HG03521 (cell line): Measurements from ENCODE around the gene CDC25B.

Source experiments
- ATAC-seq: cut with Tn5 transposase; IDR thresholded peaks from one replicate; pipeline ENCODE4 v1.9.1; 2021; ENCODE audit warnings: mild to moderate bottlenecking, moderate library complexity; ENCODE audit not compliant: unreplicated experiment

CDC25B gene

DNA sequence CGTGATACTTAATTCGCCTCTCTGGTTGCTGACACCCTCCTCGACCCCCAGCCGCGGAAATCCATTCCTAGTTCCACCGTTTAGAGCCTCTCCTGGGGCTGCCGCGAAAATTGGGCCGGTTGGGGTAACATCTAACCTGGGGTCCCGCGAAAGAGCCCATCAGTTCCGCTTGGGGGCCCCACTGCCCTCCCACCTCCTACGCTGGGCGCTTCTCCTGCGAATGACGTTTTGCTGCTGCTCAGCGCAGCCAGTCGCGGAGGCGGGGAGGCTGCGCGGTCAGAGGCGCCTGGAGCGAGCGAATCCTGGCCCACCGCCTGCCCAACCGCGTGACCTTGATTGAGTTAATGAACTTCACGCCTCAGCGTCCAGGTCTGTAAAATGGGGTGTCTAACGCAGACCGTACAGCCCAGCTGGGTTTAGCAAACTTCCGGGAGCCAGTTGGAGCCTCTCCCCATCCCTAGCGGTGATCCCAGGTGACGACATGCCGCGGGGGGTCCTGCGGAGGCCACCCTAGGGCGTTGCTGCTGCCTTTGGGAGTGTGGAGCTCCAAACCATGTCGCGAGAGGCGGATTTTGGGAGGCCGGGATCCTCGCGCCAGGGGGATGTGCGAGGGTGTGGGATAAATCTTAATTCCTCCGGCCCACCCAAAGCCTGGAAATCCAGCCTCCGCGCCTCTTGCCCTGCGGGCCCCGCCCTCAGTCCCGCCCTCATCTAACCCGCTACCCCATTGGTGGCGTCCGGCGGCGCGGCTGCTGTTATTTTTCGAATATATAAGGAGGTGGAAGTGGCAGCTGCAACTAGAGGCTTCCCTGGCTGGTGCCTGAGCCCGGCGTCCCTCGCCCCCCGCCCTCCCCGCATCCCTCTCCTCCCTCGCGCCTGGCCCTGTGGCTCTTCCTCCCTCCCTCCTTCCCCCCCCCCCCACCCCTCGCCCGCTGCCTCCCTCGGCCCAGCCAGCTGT is at the start of gene CDC25B:
Gene CDC25B, plus strand, starts transcription at position 800 of the 958 bp plus-strand sequence. CDS start 222 bp downstream, outside the sequence.
- peak; percentile 59 for ATAC-seq

DNA sequence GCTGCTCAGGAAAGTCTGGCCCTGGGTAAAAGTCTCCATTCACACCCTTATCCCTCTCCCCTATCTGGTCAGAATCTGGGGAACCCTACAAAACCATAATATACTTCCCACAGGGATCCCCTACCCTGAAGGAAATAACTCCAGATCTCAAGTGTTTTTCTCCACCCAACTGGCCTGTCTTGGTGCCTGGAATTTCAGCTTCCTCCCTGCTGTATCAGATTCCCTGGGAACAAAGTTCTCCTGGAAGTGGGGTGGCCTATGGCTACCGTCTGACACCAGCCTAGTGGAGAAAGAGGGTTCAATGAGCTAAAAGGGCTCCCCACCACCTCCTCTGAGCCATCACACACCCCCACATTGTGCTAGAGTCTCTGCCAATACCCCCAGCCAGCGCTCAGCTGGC is 48.6 kb upstream of the CDC25B start:
- no peak for ATAC-seq

DNA sequence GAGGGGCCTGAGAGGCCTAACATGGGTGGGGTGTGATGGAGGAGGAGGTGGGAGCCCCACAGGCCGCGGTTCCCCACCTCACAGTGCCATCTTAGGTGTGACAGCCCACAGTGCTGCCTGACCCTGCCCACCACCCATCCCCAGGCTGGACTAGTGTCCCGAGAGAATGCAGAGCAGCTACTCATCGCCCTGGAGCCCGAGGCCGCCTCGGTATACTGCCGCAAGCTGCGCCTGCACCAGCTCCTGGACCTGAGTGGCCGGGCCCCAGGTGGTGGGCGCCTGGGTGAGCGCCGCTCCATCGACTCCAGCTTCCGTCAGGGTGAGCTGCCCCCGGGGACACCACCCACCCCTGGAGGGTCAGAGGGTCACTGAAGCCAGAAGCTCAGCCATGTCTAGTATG is 48.0 kb upstream of the CDC25B start:
- ATAC-seq = no peak

DNA sequence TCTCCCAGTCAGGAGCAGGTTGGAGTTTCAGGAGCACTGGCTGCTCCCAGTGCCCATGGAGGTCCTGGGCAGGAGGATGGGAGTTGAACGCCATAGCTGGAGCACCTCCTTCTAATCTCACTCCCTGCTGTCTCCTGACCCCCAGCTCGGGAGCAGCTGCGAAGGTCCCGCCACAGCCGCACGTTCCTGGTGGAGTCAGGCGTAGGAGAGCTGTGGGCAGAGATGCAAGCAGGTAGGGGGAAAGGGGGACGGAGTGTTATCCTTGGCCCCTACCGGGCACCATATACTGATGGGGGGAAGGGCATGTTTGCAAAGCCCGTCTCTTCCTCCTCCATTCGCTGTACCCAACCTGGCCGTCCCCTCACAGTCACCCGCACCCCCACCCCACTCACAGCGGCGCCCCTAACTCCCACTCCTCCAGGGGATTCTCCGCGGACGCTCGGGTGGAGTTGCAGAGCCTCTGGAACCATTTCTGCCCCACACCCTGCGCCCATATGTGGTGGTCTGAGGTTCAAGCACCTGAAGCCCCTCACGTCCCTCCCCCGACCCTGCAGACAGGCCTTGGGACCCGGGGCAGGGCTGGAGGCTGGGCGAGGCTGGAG is 46.9 kb upstream of the CDC25B start:
- no peak for ATAC-seq

DNA sequence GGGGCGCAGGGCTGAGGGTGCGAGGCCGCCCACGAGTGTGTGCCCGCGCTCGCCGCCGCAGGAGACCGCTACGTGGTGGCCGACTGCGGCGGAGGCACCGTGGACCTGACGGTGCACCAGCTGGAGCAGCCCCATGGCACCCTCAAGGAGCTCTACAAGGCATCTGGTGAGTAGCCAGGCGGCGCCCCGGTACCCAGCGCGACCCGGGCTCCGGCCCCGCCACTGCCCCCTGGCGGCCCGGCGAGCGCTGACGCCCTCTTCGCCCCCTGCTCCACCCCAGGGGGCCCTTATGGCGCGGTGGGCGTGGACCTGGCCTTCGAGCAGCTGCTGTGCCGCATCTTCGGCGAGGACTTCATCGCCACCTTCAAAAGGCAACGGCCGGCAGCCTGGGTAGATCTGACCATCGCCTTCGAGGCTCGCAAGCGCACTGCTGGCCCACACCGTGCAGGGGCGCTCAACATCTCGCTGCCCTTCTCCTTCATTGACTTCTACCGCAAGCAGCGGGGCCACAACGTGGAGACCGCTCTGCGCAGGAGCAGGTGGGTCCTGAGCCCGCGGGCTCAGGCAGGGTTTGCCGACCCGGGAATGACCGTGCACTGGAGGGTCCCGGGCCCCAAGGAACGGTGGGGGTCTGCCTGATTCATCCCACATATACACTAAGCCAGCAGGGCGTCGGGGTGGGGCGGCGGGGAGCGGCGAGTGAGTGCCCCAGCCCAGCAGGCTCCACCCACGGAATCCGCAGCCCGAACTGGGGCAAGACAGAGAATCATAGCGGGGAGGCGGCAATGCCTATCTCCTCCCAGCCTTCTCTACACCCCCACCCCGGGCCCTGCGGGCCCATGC is 46.2 kb upstream of the CDC25B start:
- ATAC-seq = no peak

DNA sequence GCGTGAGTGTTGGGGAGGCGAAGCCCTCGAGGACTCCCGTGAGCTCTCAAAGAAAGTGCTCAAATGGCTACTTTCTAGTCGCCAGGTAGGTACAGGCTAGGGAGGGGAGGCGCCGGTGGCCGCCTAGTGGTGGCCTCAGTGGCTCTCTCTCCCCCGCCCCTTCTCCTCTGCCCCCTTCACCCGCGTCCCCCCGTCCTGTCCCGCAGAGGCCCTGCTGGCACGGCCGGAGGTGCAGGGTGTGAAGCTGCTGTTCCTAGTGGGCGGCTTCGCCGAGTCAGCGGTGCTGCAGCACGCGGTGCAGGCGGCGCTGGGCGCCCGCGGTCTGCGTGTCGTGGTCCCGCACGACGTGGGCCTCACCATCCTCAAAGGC is 44.8 kb upstream of the CDC25B start:
- no peak for ATAC-seq

DNA sequence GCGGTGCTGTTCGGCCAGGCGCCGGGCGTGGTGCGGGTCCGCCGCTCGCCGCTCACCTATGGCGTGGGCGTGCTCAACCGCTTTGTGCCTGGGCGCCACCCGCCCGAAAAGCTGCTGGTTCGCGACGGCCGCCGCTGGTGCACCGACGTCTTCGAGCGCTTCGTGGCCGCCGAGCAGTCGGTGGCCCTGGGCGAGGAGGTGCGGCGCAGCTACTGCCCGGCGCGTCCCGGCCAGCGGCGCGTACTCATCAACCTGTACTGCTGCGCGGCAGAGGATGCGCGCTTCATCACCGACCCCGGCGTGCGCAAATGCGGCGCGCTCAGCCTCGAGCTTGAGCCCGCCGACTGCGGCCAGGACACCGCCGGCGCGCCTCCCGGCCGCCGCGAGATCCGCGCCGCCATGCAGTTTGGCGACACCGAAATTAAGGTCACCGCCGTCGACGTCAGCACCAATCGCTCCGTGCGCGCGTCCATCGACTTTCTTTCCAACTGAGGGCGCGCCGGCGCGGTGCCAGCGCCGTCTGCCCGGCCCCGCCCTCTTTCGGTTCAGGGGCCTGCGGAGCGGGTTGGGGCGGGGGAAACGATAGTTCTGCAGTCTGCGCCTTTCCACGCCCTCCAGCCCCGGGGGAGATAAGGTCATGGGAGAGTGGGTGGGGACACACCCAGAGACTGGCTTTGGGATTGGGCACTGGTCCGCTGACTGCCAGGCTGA is 44.3 kb upstream of the CDC25B start:
- no peak for ATAC-seq

DNA sequence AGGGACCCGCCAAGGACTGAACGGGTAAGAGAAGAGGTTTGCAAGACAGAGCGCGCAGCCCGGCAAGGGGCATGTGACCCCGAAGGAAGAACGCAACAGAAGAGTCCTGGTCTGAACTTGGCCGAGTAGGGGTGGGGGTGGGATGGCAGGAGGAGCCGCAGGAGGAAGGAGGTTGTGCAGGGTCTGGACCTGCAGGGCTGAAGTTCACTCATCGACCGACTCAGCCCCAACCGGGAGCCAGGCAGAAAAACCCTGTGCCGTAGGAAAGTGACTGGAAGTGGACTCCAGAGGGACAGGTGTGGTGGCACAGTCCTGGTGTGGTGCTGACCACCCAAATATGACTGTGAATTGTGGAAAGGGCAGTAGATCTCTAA is 43.7 kb upstream of the CDC25B start:
- ATAC-seq = no peak

DNA sequence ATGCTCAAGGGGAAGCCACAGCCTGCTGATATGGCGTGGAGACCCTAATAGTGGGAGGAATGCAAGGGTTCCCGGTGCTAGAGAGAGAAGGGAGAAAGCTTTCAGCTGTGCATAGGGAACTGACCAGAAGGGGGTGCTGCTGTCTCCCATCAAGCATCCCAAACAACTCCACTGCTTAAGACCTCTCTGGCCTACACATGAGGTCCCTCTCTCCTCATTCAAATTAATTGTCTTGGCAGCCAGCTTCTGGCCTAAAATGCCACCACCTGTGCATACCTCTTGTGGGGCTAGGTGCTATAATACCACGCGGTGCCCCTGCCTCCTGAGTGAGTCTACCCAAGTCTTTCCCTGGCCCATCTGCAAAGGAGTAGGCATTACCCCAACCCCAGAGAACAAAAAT is 43.0 kb upstream of the CDC25B start:
- no peak for ATAC-seq

DNA sequence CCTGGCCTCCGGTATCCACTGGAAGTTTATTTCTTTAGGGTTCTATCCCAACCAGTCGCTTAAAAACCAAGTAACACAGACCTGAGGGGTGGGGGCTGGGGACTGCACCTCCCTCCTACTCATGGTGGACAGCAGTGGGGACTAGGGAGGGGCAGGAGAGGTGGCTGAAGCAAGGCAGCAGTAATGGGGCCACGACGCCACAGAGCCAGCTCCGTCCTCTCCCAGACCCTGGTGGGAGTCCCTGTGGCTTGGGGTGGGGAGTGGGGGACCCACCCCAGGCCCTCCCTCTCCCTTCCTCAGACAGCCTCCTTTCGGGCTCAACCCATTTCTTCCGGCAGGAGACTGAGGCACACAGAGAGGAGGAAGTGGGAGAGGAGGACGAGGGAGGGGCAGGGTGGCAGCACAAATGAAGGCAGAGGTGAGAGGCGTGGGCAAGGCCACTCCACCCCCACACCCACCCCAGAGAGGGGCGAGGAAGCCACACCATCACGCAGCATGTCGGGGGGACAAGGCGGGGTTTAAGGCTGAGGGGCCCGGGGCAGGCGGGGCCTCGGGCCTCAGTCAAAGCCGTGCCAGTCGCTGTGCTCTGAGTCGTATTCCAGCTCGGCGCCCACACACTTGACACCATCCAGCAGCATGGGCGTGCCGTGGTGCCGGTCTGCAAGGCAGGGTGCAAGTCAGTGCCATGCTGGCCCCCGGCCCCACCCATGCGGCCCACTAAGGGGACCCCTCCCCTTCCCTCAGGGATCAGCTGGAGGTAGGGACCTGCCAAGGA is 42.4 kb upstream of the CDC25B start:
- no peak for ATAC-seq

DNA sequence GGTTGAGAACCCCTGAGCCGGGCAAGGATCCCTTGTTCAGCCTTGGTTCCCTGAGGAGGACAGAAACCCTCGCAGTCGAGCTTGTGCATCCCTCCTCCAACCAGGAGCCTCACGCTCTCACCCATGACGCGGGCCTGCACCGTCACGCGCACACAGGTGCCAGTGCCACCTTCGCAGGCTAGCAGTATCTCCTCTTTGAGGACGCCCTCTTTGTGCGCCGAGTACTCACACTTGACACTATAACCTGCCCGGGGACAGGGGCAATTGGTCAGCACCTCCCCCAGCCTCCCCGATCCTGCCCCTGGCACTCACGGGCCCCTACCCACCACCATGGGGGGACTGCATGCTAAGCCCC is 41.9 kb upstream of the CDC25B start:
- no peak for ATAC-seq

DNA sequence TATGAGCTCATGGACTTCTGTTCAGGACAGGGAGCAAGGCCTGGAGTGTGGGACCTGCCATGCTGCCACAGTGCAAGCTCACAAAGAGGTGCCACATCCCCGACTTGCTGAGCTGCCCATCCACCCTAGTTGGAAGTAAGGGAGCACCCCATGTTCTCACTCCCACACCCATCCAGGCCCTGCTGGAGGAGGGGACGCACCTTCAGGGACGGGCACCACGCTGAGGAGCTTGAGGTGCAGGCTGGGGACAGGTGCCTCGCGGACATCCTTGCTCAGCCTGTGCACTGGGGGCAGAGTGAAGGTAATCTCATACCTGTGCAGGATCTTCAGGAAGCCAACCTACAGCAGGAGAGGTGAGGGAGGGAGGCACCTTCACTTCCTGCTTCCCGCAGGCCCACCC is 40.8 kb upstream of the CDC25B start:
- no peak for ATAC-seq

DNA sequence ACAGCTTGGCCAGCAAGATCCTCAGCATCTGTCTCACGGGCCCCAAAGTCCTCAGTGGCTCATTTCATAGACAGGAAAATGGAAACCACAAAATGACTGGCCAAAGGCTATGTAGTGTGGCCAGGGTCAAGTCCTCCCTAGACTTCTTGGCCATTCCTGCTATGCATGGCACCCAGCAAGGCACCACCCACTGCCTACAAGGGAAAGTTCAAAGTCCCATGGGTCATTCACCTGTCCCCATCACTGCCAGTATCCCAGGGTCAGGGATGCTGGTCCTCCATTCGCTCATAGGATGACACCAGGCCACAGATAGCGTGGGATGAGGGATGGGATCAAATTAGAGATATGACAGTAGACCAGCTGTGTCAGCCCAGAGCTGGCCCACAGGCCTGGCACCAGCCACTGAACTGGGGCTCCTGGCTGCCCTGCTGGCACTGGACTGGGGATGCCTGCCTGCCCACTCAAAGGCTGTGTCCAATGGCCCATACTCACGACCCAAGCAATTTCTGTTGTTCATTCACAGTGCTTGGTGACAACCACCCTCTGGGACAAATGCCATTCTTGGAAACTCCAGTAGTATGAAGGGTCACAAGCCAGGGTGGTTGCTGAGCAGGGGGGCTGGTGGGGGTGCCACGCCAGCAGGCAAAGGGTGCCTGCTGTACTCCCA is 40.2 kb upstream of the CDC25B start:
- ATAC-seq = no peak

DNA sequence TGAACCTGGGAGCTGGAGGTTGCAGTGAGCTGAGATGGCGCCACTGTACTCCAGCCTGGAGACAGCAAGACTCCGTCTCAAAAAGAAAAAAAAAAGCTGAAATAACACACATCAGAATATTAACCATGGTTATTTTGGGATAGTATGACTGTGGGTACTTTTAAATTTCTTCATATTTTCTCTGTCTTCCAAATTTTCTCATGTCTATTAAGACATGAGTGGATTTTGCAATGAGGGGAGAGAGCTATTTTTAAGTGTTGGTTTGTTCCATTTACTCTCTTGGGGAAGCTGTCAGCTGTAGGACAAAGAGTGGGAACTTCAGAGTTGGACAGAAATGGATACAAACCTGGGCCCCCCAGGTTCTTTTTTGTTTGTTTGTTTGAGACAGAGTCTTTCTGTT is 38.8 kb upstream of the CDC25B start:
- no peak for ATAC-seq

DNA sequence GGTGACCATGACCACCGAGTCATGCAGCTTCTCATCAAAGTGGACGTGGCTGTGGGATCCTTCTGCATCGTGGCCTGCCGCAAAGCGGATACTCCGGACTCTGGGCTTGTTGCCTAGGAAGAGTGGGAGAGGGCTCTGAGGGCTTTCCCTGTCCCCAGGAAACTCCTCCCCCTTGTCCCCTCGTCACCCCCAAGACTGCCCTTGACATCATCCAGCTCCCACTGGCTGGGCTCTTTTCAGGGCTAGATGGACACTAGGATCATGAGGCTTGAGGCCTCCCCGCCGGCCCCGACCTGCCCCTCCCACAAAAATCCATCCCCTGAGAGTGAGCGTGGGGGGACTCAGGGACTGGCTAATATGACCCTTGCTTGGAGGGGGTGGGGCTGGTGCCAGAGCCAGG is 37.5 kb upstream of the CDC25B start:
- no peak for ATAC-seq

DNA sequence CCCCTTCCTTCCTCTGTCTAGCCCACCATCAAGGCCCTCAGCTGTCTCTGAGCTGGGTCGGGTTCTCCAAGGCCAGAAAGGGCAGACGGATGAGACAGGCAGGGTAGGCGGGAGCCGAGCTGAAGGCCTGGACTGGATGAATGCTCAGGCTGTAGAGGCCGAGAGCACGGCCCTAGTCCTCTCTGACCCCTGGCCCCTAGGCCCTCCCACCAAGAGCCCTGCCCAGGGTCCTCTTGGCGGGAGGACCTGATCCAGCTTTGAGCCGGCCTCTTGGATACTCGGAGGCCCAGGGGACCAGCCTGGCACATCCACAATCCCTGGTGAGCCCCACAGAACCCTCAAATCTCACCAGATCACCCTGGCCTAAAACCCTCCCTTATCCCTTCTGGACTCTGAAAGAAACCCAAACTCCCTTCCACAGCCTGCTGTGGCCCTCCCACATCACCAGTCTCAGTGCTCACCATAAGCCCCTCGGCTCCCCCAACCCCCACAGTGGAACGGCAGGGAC is 36.7 kb upstream of the CDC25B start:
- no peak for ATAC-seq

DNA sequence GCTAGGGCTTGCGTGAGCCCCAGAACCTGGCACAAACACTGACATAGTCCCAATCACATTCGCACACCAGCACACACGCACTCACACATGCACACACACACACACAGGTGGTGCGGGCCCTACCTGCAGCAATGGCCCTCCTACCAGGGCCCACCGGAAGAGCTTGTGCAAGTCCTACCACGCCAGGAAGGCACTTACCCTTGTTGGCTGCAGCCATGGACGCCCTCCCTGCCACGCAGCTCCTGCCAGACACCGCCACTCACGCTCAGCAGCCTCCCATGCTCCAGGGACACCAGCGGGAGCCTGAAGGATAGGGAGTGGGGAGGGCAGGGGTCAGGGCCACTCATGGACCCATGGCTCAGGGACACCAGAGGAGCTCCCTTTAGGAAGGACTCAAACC is 36.2 kb upstream of the CDC25B start:
- no peak for ATAC-seq

DNA sequence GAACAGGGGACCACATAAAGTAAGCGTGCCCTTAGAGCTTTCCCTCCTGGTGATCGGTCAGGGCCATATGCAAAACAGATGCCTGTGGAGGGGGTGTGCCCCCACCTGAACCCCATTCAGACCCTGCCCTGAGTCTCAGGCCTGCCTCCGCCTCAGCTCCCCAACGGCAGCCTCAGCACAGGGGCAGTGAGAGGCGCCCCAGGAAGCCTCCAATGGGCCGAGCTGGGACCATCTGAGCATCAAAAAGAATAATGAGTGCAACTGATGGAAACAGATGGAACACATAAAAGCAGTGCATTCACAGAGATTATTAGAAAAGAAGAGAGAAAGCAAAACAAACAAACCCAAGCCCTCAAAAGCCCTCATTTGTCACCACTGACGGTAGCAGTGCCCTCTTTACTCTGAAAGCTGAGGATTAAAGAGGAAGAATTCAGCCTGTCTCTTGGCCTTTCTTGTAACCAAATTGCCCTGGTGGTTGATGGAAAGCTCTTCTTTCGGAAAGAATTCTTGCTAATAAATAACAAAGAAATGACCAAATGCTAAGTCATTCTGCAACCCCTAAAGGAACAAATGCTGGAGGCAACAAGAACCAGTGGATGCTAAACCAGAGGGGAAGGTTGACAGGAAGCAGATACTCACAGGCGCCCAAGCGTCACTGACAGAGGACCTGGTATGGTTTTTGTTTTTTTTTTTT is 35.3 kb upstream of the CDC25B start:
- ATAC-seq = no peak
